Measurements from ENCODE around the gene FAM117A. TPM values are rescaled to one million over a fixed set of nuclear protein-coding genes. Genes with fewer than 3 reads are reported as not detected.

FAM117A gene
- polyA plus RNA-seq, 1 of the 3 experiments (the other 2 are of a cell fraction), result 7.8 TPM

DNA sequence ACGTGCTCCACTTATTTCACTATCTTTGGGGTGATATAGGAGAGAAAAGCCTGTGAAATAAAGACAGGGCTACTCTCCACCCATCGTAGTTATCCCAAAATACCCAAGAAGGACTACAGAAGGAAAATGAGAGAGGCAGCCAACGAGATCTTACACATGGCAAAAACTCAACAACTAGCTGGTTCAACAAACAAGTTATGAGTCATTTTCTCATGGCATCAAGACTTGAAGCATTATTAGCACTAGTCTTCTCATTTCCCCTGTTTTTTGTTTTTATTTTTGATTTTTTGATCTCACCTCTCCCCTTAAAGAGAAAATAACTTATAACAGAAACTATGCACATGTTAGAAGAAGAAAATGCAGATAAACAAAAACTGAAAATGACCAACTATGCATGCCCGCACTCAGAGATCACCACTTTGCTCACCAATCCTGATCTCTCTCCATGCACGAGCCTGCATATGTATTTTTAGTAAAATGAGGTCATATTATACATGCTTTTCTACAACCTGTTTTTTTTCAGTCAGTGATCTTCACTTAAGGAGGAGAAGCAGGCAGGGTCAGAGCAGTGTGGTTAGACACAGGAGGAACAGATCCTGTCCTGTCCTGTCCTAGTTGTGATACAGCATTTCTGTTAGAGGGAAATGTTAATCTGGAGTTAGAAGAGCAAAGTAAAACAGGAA lies 22.8 kb downstream of the FAM117A start:
- no peak for DNase-seq
- no peak for TF ChIP-seq GATA2 (CRISPR knock-in tag; IDR thresholded peaks at IDR 0.05)
- peak; percentile 19; the same call in 1 of the 2 replicates for TF ChIP-seq FOSL2 (IDR thresholded peaks at IDR 0.05; ENCODE audit: borderline replicate concordance, low read depth)
- Histone ChIP-seq H3K9ac (no peak overlapping the region), H2AFZ (ENCODE audit: low read depth) (no peak overlapping the region), H4K20me1 (ENCODE audit: insufficient read depth) (no peaks in the 10 kb centered on the region), H3K27ac (ENCODE audit: low read depth in 2 of 2, low read length in 1 of 2) (no peak overlapping the region), H3K4me1 (ENCODE audit: control insufficient read depth in 1 of 2, insufficient read depth in 2 of 2, low read depth in 1 of 2, low read length in 1 of 2) (peaks cover 5 to 10% of the 10 kb centered on the region in 2 experiments; a peak in 2 of 4 replicates), H3F3A (replicated peaks; ENCODE audit: insufficient read depth) (no peaks in the 10 kb centered on the region), H3K4me3 (ENCODE audit: low read depth in 2 of 2, low read length in 1 of 2) (no peak overlapping the region), H3K27me3 (ENCODE audit: insufficient read depth) (no peaks in the 10 kb centered on the region), H3K36me3 (replicated peaks in 1 of 2; ENCODE audit: control insufficient read depth in 1 of 2, insufficient read depth in 2 of 2, low read length in 1 of 2) (no peaks in the 10 kb centered on the region), H3K9me2 (no peaks in the 10 kb centered on the region), H3K9me3 (no peaks in the 10 kb centered on the region), H3K4me2 (0 out of 2 replicates have a peak overlapping the region, but pooled peaks have one; percentile 1), H3K79me2 (ENCODE audit: insufficient read depth) (no peaks in the 10 kb centered on the region)
- ChIA-PET CTCF (interaction anchor here (1.0 to 2.0 kb wide), 3 partner anchors 45 to 257 kb away, joined by 3 to 5 read pairs (median 3); no protein-coding TSS in a partner anchor), POLR2A (no interaction called here)
- WGBS (ENCODE audit: low lambda C conversion rate), result 58% methylated on average over 5 of the region's 5 CpGs

DNA sequence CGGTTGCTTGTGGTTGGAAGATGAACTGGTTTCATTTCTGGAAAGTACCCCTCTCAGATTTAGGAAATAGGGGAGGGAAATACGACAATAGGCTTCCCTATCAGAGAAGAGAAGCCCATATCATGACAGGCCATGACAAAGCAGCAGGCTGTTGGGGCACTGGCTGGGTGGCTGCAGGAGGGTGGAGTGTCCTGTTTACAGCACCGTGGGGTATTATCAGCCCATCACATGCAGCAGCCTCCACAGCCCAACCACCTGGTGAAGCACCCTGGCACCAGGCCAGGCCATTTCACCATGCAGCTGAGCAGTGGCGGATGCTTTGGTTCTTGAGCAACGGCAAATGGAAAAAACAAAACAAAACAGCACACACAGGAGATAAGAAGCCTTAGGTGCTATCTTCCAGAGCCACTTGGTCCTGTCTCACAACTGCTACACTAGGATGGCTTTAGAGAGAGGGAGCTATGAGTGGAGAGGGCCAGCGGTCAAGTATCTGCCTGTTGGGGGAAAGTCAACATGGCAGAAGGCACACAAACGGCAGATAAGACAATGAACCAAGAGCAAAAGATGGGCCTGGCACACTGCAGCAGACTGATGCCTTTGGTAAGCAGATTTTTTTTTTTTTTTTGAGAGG lies 24.2 kb downstream of the FAM117A start:
- no peak overlapping the region for H3K4me3 ChIP-seq (ENCODE audit: low read depth in 2 of 2, low read length in 1 of 2)
- H3K27ac ChIP-seq (ENCODE audit: low read depth in 2 of 2, low read length in 1 of 2), result peak overlapping the region in 1 of 2 experiments; percentile 39; a peak in 1 of 4 replicates
- no peak overlapping the region for H3K4me2 ChIP-seq
- H4K20me1 ChIP-seq (ENCODE audit: insufficient read depth), result no peaks in the 10 kb centered on the region
- peak; percentile 86 for TF ChIP-seq GATA2 (CRISPR knock-in tag; IDR thresholded peaks at IDR 0.05)
- no peak for TF ChIP-seq SIN3A (IDR thresholded peaks at IDR 0.05; ENCODE audit: borderline replicate concordance, low read depth, low read length)
- TF ChIP-seq MXI1 (IDR thresholded peaks at IDR 0.05; ENCODE audit: low read depth, low read length), result peak; percentile 38; the same call in 1 of the 2 replicates
- TF ChIP-seq CHD2 (IDR thresholded peaks at IDR 0.05; ENCODE audit: low read length, partially characterized antibody), result peak; percentile 17
- TF ChIP-seq TCF12 (IDR thresholded peaks at IDR 0.05), result no peak
- 0 out of 2 replicates have a peak, but pooled peaks have one; percentile 74 for TF ChIP-seq FOXJ3 (CRISPR knock-in tag; IDR thresholded peaks at IDR 0.05)
- no peaks in the 10 kb centered on the region for H3K9me3 ChIP-seq
- DNase-seq, result peak; percentile 67
- H3K27me3 ChIP-seq (ENCODE audit: insufficient read depth), result no peaks in the 10 kb centered on the region
- CTCF ChIA-PET, result interaction anchor here (1.1 to 2.0 kb wide), 4 partner anchors 8 to 258 kb away, joined by 3 to 5 read pairs (median 3); partner anchors contain the start of gene SLC35B1
- peaks cover 5 to 10% of the 10 kb centered on the region in 2 experiments; a peak in 2 of 4 replicates for H3K4me1 ChIP-seq (ENCODE audit: control insufficient read depth in 1 of 2, insufficient read depth in 2 of 2, low read depth in 1 of 2, low read length in 1 of 2)
- 70% methylated on average over 7 of the region's 7 CpGs for WGBS (ENCODE audit: low lambda C conversion rate)
- H3K9me2 ChIP-seq, result no peaks in the 10 kb centered on the region
- POLR2A ChIA-PET, result interaction anchor here (1.0 kb wide), 1 partner anchor 24 kb away, joined by 3 read pairs; no protein-coding TSS in a partner anchor
- no peaks in the 10 kb centered on the region for H3K79me2 ChIP-seq (ENCODE audit: insufficient read depth)
- H2AFZ ChIP-seq (ENCODE audit: low read depth), result no peak overlapping the region
- no peaks in the 10 kb centered on the region for H3F3A ChIP-seq (replicated peaks; ENCODE audit: insufficient read depth)
- no peaks in the 10 kb centered on the region for H3K36me3 ChIP-seq (replicated peaks in 1 of 2; ENCODE audit: control insufficient read depth in 1 of 2, insufficient read depth in 2 of 2, low read length in 1 of 2)
- H3K9ac ChIP-seq, result no peak overlapping the region

DNA sequence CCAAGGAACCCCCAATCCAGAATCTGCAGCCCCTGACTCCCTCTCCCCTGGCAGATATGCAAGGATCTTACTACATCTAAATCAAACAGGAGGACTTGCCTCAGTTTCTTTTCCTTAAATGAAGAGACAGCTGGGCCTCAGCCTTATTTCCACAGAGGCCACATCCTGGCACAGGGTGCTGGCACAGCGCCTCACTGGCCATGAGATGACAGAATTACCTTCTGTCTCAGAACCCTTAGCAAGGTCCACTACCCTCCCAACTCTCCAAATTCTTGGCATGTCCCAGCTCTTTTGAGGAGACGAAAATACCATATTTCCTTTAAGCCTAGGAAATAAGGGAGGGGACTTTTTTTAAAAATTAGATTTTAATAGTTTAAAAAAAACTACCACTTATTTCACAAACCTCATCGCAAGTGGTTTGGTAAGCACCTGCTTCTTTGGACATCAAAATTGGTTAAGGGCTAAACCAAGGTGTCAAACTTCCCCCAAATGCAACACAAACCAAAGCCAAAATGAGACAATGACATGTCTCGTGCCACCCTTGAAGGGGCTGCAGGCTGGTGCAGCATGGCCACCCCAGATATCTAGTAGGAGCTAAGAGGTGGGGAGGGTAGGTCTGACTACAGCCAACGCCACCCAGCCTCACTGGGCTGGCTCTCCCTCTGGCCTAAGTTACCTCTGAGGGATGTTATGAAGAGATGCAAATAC lies 25.3 kb downstream of the FAM117A start:
- Histone ChIP-seq H4K20me1 (ENCODE audit: insufficient read depth) (no peaks in the 10 kb centered on the region), H3K27ac (ENCODE audit: low read depth in 2 of 2, low read length in 1 of 2) (no peak overlapping the region), H3K9me3 (no peaks in the 10 kb centered on the region), H3K27me3 (ENCODE audit: insufficient read depth) (no peaks in the 10 kb centered on the region), H2AFZ (ENCODE audit: low read depth) (no peak overlapping the region), H3K79me2 (ENCODE audit: insufficient read depth) (no peaks in the 10 kb centered on the region), H3K9ac (no peak overlapping the region), H3K4me2 (no peak overlapping the region), H3F3A (replicated peaks; ENCODE audit: insufficient read depth) (no peaks in the 10 kb centered on the region), H3K36me3 (replicated peaks in 1 of 2; ENCODE audit: control insufficient read depth in 1 of 2, insufficient read depth in 2 of 2, low read length in 1 of 2) (no peaks in the 10 kb centered on the region), H3K4me1 (ENCODE audit: control insufficient read depth in 1 of 2, insufficient read depth in 2 of 2, low read depth in 1 of 2, low read length in 1 of 2) (peaks cover 5 to 10% of the 10 kb centered on the region in 2 experiments; a peak in 2 of 4 replicates), H3K9me2 (no peaks in the 10 kb centered on the region), H3K4me3 (ENCODE audit: low read depth in 2 of 2, low read length in 1 of 2) (no peak overlapping the region)
- no peak for DNase-seq
- 65% methylated on average over 5 of the region's 5 CpGs for WGBS (ENCODE audit: low lambda C conversion rate)
- ChIA-PET CTCF (interaction anchor here (1.2 kb wide), 1 partner anchor 30 kb away, joined by 5 read pairs; no protein-coding TSS in a partner anchor), POLR2A (no interaction called here)
- TF ChIP-seq FOSL2 (IDR thresholded peaks at IDR 0.05; ENCODE audit: borderline replicate concordance, low read depth), result no peak
- TF ChIP-seq, protein P1, sequence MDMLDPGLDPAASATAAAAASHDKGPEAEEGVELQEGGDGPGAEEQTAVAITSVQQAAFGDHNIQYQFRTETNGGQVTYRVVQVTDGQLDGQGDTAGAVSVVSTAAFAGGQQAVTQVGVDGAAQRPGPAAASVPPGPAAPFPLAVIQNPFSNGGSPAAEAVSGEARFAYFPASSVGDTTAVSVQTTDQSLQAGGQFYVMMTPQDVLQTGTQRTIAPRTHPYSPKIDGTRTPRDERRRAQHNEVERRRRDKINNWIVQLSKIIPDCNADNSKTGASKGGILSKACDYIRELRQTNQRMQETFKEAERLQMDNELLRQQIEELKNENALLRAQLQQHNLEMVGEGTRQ (IDR thresholded peaks at IDR 0.05; ENCODE audit: borderline replicate concordance, low read depth, low read length), result no peak
- TF ChIP-seq, protein P2, sequence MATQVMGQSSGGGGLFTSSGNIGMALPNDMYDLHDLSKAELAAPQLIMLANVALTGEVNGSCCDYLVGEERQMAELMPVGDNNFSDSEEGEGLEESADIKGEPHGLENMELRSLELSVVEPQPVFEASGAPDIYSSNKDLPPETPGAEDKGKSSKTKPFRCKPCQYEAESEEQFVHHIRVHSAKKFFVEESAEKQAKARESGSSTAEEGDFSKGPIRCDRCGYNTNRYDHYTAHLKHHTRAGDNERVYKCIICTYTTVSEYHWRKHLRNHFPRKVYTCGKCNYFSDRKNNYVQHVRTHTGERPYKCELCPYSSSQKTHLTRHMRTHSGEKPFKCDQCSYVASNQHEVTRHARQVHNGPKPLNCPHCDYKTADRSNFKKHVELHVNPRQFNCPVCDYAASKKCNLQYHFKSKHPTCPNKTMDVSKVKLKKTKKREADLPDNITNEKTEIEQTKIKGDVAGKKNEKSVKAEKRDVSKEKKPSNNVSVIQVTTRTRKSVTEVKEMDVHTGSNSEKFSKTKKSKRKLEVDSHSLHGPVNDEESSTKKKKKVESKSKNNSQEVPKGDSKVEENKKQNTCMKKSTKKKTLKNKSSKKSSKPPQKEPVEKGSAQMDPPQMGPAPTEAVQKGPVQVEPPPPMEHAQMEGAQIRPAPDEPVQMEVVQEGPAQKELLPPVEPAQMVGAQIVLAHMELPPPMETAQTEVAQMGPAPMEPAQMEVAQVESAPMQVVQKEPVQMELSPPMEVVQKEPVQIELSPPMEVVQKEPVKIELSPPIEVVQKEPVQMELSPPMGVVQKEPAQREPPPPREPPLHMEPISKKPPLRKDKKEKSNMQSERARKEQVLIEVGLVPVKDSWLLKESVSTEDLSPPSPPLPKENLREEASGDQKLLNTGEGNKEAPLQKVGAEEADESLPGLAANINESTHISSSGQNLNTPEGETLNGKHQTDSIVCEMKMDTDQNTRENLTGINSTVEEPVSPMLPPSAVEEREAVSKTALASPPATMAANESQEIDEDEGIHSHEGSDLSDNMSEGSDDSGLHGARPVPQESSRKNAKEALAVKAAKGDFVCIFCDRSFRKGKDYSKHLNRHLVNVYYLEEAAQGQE (IDR thresholded peaks at IDR 0.05; ENCODE audit: low read depth, low read length), result no peak
- no peak for TF ChIP-seq FOXJ3 (CRISPR knock-in tag; IDR thresholded peaks at IDR 0.05)
- no peak for TF ChIP-seq TEAD4 (IDR thresholded peaks at IDR 0.05; ENCODE audit: borderline replicate concordance, insufficient read depth)
- TF ChIP-seq TCF12 (IDR thresholded peaks at IDR 0.05), result no peak
- no peak for TF ChIP-seq SIN3A (IDR thresholded peaks at IDR 0.05; ENCODE audit: borderline replicate concordance, low read depth, low read length)
- no peak for TF ChIP-seq CHD2 (IDR thresholded peaks at IDR 0.05; ENCODE audit: low read length, partially characterized antibody)
- TF ChIP-seq RFX5 (IDR thresholded peaks at IDR 0.05; ENCODE audit: low read length), result no peak
- no peak for TF ChIP-seq POLR2AphosphoS5 (IDR thresholded peaks at IDR 0.05; ENCODE audit: low read depth, low read length)
